ENCODE measurements around the gene EVA1C.
"Not testable (repeated sequence)": the region's sequence is repeated elsewhere in the genome, so short reads cannot be mapped to it uniquely, and the experiment has no call there.

Gene EVA1C

GRCh38 chr21:32425628-32426027, 13.1 kb downstream of the EVA1C start:
- Mint-ChIP-seq H3K4me1 (ENCODE audit: low read depth) (peaks cover 7% of the 10 kb centered on the region), H3K36me3 (ENCODE audit: low read depth) (peaks cover 45% of the 10 kb centered on the region), H3K27ac (no peak overlapping the region), H3K4me3 (no peak overlapping the region), H3K9me3 (peaks cover 3% of the 10 kb centered on the region), H3K27me3 (no peaks in the 10 kb centered on the region)
- no peak for DNase-seq

GRCh38 chr21:32426066-32426465, 13.6 kb downstream of the EVA1C start:
- Mint-ChIP-seq H3K27ac (no peak overlapping the region), H3K4me1 (ENCODE audit: low read depth) (peaks cover 7% of the 10 kb centered on the region), H3K27me3 (no peaks in the 10 kb centered on the region), H3K9me3 (peaks cover 5% of the 10 kb centered on the region), H3K4me3 (no peak overlapping the region), H3K36me3 (ENCODE audit: low read depth) (peaks cover 46% of the 10 kb centered on the region)
- DNase-seq, result no peak

- no peak overlapping the region for H3K4me3 Mint-ChIP-seq
- DNase-seq, result no peak
- H3K36me3 Mint-ChIP-seq (ENCODE audit: low read depth), result peaks cover 43% of the 10 kb centered on the region
- peaks cover 7% of the 10 kb centered on the region for H3K4me1 Mint-ChIP-seq (ENCODE audit: low read depth)
- no peak overlapping the region for H3K27ac Mint-ChIP-seq
- H3K27me3 Mint-ChIP-seq, result no peaks in the 10 kb centered on the region
- peaks cover 5% of the 10 kb centered on the region for H3K9me3 Mint-ChIP-seq
Observed at GRCh38 chr21:32426592-32427051, 14.1 kb downstream of the EVA1C start.

- H3K9me3 Mint-ChIP-seq, result peaks cover 5% of the 10 kb centered on the region
- H3K4me1 Mint-ChIP-seq (ENCODE audit: low read depth), result peaks cover 15% of the 10 kb centered on the region
- DNase-seq, result no peak
- no peak overlapping the region for H3K27ac Mint-ChIP-seq
- H3K27me3 Mint-ChIP-seq, result no peaks in the 10 kb centered on the region
- no peak overlapping the region for H3K4me3 Mint-ChIP-seq
- peaks cover 36% of the 10 kb centered on the region for H3K36me3 Mint-ChIP-seq (ENCODE audit: low read depth)
Observed at GRCh38 chr21:32427958-32428623, 15.6 kb downstream of the EVA1C start.

GRCh38 chr21:32432982-32433660, 20.6 kb downstream of the EVA1C start:
- H3K27ac Mint-ChIP-seq, H3K27me3 Mint-ChIP-seq, H3K9me3 Mint-ChIP-seq, H3K4me3 Mint-ChIP-seq, DNase-seq: not testable (repeated sequence)
- Mint-ChIP-seq H3K4me1 (ENCODE audit: low read depth) (peaks cover 29% of the 10 kb centered on the region), H3K36me3 (ENCODE audit: low read depth) (peaks cover 17% of the 10 kb centered on the region)

GRCh38 chr21:32437729-32438128, 25.2 kb downstream of the EVA1C start:
- no peak for DNase-seq
- no peaks in the 10 kb centered on the region for H3K9me3 Mint-ChIP-seq
- H3K27me3 Mint-ChIP-seq, result no peaks in the 10 kb centered on the region
- peaks cover 9% of the 10 kb centered on the region for H3K36me3 Mint-ChIP-seq (ENCODE audit: low read depth)
- H3K4me3 Mint-ChIP-seq, result no peak overlapping the region
- H3K27ac Mint-ChIP-seq, result peak overlapping the region; percentile 10
- H3K4me1 Mint-ChIP-seq (ENCODE audit: low read depth), result peaks cover 19% of the 10 kb centered on the region

GRCh38 chr21:32442566-32443318, 30.2 kb downstream of the EVA1C start:
- no peak overlapping the region for H3K27ac Mint-ChIP-seq
- peaks cover 8% of the 10 kb centered on the region for H3K9me3 Mint-ChIP-seq
- H3K36me3 Mint-ChIP-seq (ENCODE audit: low read depth), result peaks cover 25% of the 10 kb centered on the region
- DNase-seq, result no peak
- H3K4me3 Mint-ChIP-seq, result no peak overlapping the region
- H3K4me1 Mint-ChIP-seq (ENCODE audit: low read depth), result peaks cover 3% of the 10 kb centered on the region
- H3K27me3 Mint-ChIP-seq, result no peaks in the 10 kb centered on the region

GRCh38 chr21:32445101-32445500, 32.6 kb downstream of the EVA1C start:
- Mint-ChIP-seq H3K4me1 (ENCODE audit: low read depth) (no peaks in the 10 kb centered on the region), H3K36me3 (ENCODE audit: low read depth) (peaks cover 20% of the 10 kb centered on the region), H3K27ac (no peak overlapping the region), H3K27me3 (no peaks in the 10 kb centered on the region), H3K4me3 (no peak overlapping the region), H3K9me3 (peaks cover 8% of the 10 kb centered on the region)
- DNase-seq, result no peak

- H3K9me3 Mint-ChIP-seq, H3K27me3 Mint-ChIP-seq: not testable (repeated sequence)
Observed at GRCh38 chr21:32446440-32446839, 33.9 kb downstream of the EVA1C start.

GRCh38 chr21:32447224-32447623, 34.7 kb downstream of the EVA1C start:
- DNase-seq, result no peak
- Mint-ChIP-seq H3K27ac (no peak overlapping the region), H3K27me3 (no peaks in the 10 kb centered on the region), H3K4me3 (no peak overlapping the region), H3K4me1 (ENCODE audit: low read depth) (no peaks in the 10 kb centered on the region), H3K9me3 (peaks cover 8% of the 10 kb centered on the region), H3K36me3 (ENCODE audit: low read depth) (peaks cover 27% of the 10 kb centered on the region)

More at GRCh38 chr21:32446440-32446839, 33.9 kb downstream of the EVA1C start:
- not testable (repeated sequence) for DNase-seq; H3K4me3 Mint-ChIP-seq; H3K27ac Mint-ChIP-seq; H3K4me1 Mint-ChIP-seq (ENCODE audit: low read depth)
- peaks cover 20% of the 10 kb centered on the region for H3K36me3 Mint-ChIP-seq (ENCODE audit: low read depth)

GRCh38 chr21:32448803-32449594, 36.5 kb downstream of the EVA1C start:
- peaks cover 23% of the 10 kb centered on the region for H3K36me3 Mint-ChIP-seq (ENCODE audit: low read depth)
- no peaks in the 10 kb centered on the region for H3K4me1 Mint-ChIP-seq (ENCODE audit: low read depth)
- DNase-seq, result no peak
- peaks cover 2% of the 10 kb centered on the region for H3K9me3 Mint-ChIP-seq
- H3K27ac Mint-ChIP-seq, result no peak overlapping the region
- H3K27me3 Mint-ChIP-seq, result no peaks in the 10 kb centered on the region
- no peak overlapping the region for H3K4me3 Mint-ChIP-seq

- not testable (repeated sequence) for H3K9me3 Mint-ChIP-seq; H3K27me3 Mint-ChIP-seq; DNase-seq; H3K4me1 Mint-ChIP-seq (ENCODE audit: low read depth); H3K4me3 Mint-ChIP-seq
- H3K27ac Mint-ChIP-seq, result peak overlapping the region; percentile 11
- peaks cover 36% of the 10 kb centered on the region for H3K36me3 Mint-ChIP-seq (ENCODE audit: low read depth)
Observed at GRCh38 chr21:32450881-32451701, 38.6 kb downstream of the EVA1C start.

GRCh38 chr21:32452191-32452590, 39.7 kb downstream of the EVA1C start:
- H3K27ac Mint-ChIP-seq; H3K4me3 Mint-ChIP-seq; H3K4me1 Mint-ChIP-seq (ENCODE audit: low read depth); H3K9me3 Mint-ChIP-seq; H3K27me3 Mint-ChIP-seq; DNase-seq: not testable (repeated sequence)
- peaks cover 40% of the 10 kb centered on the region for H3K36me3 Mint-ChIP-seq (ENCODE audit: low read depth)
